Loucy (cell line): Measurements from ENCODE around the gene CDR2L.

Experiments
- CTCF ChIP-seq: fragments of 200-600 bp; sonication (generic); conservative IDR thresholded peaks from 2 replicates; pipeline ENCODE4 v1.5.1; 2014; ENCODE audit warnings: mild to moderate bottlenecking, antibody characterized with exemption, low read length
- EZH2phosphoT487 ChIP-seq: fragments of 200-600 bp; IDR thresholded peaks from 2 replicates; pipeline ENCODE4 v1.6.1; 2018; ENCODE audit warnings: antibody characterized with exemption, mild to moderate bottlenecking, moderate library complexity, borderline replicate concordance

- TF ChIP-seq EZH2phosphoT487 (no peak), CTCF (no peak)
Observed at GRCh38 chr17:74981979-74982662, 5.3 kb upstream of the CDR2L start.
